NOMO-1 treated with DMSO at 0.1 percent for 48 hours (cell line): ENCODE measurements around the gene ARID3A.

ENCODE experiments used
- DNase-seq: peaks from one replicate; lab custom pipeline; 2025; ENCODE audit not compliant: unreplicated experiment; lab: John Stamatoyannopoulos, UW

The ARID3A gene

GRCh38 chr19:982567-983170 lies 56.8 kb downstream of the ARID3A start:
- DNase-seq, result peak; percentile 54

DNA sequence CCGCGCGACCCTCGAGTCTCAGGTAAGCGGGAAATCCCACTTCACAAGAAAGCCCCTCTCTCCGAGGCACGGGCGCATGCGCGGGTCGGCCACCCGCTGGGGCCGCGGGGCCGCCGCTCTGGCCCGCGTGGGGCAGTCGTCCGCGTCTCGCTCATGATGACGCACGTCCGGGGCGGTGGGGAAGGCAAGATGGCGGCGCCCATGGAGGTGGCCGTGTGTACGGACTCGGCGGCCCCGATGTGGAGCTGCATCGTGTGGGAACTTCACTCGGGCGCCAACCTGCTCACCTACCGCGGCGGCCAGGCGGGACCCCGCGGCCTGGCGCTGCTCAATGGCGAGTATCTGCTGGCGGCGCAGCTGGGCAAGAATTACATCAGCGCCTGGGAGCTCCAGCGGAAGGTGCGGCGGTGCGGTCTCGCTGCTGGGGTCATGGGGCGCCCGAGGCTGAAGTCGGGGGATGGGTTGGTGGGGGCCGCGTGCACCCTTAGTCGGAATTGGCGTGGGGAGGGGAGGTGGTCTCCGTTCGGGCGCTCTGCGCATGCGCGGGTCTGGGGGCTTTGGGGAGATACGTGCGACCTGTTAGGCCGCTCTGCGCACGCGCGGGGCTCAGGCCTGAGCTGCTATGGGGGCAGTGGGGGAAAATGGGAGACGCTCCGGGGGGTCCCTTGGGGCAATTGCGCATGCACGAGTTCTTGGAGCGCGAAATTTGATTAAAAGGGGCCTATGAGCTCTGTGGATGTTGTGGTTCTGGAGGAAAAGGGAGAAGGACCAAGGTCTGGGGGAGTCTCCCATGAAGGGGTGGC lies 58.5 kb downstream of the ARID3A start, which contains the start of gene WDR18:
Gene WDR18, plus strand, starts transcription at position 181 of the 803 bp plus-strand sequence. Its CDS starts 9 bp downstream, at position 190.
- peak; percentile 80 for DNase-seq

DNA sequence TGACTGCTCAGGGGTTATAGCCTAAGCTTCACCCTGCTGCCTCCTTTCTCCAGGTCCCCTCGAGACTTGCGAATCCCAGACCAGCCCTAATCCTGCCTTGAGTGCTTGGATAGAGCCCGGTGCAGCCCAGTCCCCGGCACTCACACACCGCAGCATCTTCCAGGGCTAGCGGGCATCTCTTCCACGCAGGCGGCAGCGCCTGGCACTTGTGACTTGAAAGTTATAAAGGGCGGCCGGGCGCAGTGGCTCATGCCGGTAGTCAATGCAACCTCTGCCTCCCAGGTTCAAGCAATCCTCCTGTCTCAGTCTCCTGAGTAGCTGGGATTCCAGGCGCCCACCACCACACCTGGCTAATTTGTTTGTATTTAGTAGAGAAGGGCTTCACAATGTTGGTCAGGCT lies 60.2 kb downstream of the ARID3A start:
- no peak for DNase-seq

GRCh38 chr19:988081-988480 lies 62.2 kb downstream of the ARID3A start:
- DNase-seq, result no peak

- DNase-seq, result no peak
These were observed 62.7 kb downstream of the ARID3A start for GRCh38 chr19:988510-988909.

- DNase-seq, result no peak
These were observed 63.7 kb downstream of the ARID3A start for GRCh38 chr19:989381-990081.

DNA sequence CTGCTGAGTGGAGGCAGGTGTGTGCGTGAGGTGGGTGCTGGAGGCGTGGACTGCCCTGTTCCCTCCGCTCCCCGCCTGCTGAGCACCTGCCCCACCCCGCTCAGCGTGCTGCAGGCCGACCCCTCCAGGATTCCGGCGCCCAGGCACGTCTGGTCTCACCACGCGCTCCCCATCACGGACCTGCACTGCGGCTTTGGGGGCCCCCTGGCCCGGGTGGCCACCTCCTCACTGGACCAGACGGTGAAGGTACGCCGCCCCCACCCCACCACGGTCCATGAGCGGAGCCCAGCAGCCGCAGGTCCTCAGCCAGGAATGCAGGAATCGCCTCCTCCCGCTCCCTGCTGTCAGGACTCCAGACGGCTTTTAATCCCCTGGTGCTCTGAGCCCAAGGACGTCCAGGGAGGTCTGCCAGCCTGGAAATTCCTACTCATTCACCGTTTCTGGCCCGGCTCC lies 64.3 kb downstream of the ARID3A start:
- no peak for DNase-seq

DNA sequence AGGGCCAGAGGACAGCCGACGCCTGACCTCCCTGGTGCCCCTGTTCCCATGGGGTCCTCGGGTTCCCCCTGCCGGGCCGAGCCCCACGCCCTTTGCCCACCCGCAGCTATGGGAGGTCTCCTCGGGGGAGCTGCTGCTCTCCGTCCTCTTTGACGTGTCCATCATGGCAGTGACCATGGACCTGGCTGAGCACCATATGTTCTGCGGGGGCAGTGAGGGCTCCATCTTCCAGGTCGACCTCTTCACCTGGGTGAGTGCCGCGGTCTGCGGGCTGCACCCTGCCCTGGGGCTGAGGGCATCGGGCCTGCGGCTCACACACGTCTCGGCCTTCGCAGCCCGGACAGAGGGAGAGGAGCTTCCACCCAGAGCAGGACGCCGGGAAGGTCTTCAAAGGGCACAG lies 64.9 kb downstream of the ARID3A start:
- DNase-seq, result no peak

DNA sequence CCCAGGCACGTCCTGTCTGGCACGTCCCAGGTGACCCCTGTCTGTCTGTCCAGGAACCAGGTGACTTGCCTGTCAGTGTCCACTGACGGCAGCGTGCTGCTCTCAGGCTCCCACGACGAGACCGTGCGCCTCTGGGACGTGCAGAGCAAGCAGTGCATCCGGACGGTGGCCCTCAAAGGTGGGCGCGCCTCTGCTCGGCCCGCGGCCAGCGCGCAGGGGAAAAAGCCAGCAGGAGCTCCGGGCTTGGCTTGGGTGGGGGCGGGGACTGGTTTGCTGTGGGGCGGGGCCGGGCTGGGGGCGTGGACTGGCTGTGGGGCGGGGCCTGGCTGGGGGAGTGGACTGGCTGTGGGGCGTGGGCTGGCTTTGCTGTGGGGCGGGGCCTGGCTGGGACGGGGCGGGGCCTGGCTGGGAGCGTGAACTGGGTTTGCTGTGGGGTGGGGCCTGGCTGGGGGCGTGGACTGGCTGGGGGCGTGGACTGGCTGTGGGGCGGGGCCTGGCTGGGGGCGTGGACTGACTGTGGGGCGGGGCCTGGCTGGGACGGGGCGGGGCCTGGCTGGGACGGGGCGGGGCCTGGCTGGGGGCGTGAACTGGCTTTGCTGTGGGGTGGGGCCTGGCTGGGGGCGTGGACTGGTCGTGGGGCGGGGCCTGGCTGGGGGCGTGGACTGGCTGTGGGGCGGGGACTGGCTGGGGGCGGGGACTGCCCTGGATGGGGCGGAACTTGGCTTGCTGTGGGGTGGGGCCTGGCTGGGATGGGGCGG lies 65.5 kb downstream of the ARID3A start:
- DNase-seq, result no peak

DNA sequence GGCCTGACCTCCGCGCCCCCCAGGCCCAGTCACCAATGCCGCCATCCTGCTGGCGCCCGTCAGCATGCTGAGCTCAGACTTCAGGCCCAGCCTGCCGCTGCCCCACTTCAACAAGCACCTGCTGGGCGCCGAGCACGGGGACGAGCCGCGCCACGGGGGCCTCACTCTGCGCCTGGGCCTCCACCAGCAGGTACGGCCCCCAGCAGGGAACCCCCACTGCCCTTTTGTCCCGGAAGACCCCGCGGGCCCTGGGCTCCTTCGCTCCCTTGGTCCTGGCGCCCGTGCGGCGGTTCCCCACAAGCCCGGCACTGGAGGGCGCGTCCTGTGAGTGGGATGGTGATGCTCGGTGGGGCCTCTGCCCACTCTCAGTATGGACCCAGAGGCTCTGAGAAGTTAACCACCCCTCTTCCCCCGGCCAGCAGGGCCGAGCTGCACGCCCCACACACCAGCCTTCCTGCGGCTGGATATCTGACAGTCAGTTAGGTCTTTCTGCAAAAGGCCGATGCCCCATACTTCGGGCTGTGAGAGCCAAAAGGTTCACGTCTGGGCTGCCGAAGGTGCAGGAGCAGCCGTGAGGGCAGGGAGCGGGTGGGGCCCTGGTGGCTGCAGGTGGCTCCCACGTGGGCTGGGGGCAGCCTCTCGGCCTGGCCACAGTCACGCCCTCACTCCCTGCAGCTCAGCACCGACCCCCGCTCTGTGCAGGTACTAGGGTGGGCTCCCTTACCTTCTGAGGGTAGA lies 66.3 kb downstream of the ARID3A start:
- no peak for DNase-seq

DNA sequence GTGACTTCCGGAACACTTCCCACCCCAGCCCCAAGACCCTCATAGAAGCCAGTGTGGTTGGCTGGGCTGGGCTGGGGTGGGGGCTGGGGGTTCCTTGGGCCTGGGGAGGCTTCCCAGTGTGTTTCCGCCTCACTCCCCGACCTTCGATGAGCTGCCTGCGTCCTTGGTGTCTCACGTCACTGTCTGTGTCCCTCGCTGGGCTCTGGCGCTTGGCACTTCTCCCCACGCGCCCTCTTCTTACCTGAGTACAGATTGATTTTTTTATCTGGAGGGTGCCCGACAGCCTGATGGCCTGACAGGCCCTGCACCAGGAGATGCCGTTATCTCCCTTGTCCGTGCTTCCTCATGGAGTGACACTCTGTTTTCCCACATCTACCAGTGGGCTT lies 66.8 kb downstream of the ARID3A start:
- no peak for DNase-seq

- no peak for DNase-seq
These were observed 67.6 kb downstream of the ARID3A start for GRCh38 chr19:993361-993830.

- DNase-seq, result no peak
These were observed 68.1 kb downstream of the ARID3A start for GRCh38 chr19:993831-994393.

- no peak for DNase-seq
These were observed 68.7 kb downstream of the ARID3A start for GRCh38 chr19:994516-994915.

- DNase-seq, result no peak
These were observed 69.4 kb downstream of the ARID3A start for GRCh38 chr19:995051-995827.

DNA sequence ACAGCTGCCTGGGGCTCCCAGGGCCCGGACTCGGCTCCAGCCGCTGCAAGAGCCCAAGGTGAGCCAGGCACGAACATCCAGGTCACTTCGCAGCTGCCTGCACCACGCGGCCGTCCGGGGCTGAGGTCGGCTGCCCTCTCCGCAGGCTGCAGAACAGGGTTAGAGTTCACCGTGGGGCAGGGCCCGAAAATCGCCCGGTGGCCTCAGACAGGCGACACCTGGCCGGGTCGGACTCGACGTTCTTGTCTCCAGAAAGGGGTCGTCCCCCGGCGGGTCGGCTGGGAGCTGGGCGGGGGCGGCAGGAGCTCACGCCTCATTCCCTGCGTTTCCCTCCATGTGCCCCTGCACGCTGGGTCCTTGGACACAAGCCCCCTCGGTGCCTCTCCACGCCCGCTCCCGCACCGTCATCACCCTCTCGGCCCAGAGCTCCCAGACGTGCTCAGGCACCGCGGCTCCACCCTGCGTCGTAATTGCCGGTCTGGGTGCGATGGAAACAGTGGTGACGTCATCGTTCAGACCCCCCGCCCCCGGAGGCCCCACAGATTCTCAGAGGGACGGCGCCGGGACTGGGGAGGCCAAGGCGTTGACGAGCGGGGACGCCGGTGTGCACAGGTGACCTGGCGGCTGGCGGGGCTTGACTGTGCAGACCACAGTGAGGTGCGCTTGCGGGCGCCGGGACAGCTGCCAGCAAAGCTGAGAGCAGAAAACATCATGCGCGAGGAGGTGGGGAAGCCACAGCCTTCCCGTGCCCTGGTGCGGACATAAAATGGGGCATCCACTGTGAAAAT lies 70.4 kb downstream of the ARID3A start:
- no peak for DNase-seq

DNA sequence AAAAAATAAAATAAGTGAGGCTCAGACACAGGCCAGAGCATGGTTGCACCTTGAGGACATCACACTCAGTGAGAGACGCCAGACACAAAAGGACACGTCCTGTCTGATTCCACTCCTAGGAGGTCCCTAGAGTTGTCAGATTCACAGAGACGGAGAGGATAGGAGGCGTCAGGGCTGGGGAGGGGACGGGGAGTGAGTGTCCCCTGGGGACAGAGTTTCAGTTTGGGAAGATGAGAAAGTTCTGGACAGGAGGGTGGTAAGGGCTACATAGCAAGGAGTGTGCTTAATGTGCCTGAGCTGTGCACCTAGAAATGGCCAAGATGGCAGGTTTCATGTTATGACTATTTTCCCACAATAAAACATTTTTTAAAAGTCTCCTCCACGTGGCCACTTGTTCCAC lies 72.2 kb downstream of the ARID3A start:
- DNase-seq, result no peak

DNA sequence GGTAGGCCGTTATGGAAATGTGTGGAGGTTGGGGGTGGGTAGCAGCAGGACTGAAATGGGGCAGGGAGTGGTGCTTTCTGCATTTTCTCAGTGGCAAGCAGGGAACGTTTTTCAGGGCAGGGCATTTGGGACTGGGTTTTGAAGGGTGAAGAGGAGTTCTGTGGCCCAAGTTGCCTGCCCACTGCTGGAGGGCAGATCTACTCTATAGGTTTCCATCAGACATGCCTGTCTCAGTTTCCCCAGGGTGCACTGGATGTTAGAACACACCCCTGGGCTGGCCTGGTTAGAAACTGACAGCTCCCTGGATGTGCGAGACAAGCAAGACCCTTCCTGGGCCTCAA lies 73.5 kb downstream of the ARID3A start:
- DNase-seq, result no peak

- peak; percentile 55 for DNase-seq
These were observed 74.3 kb downstream of the ARID3A start, which contains the start of gene GRIN3B for GRCh38 chr19:1000095-1000494. TSS of gene GRIN3B (plus strand) at chr19:1000419. CDS start at chr19:1000438, 19 bp downstream.
